NCI-H526 (cell line): ENCODE measurements around the gene PAQR5.
"Not testable (repeated sequence)": the region's sequence is repeated elsewhere in the genome, so short reads cannot be mapped to it uniquely, and the experiment has no call there.

Experiments
- DNase-seq, 2 experiments: peaks; one replicate each; lab custom pipeline; 2025; lab: John Stamatoyannopoulos, UW

The PAQR5 gene

GRCh38 chr15:69316291-69316690 is 17.6 kb downstream of the PAQR5 start:
- DNase-seq, result peak in 1 of 2 experiments; percentile 27

- DNase-seq, result peak; percentile 88 to 95
Observed at GRCh38 chr15:69317392-69317841, 18.7 kb downstream of the PAQR5 start.

GRCh38 chr15:69318033-69318432 is 19.3 kb downstream of the PAQR5 start:
- peak in 1 of 2 experiments; percentile 33 for DNase-seq

GRCh38 chr15:69319384-69320375 is 21.0 kb downstream of the PAQR5 start:
- no peak for DNase-seq

GRCh38 chr15:69320977-69321554 is 22.4 kb downstream of the PAQR5 start:
- no peak for DNase-seq

- no peak for DNase-seq
Observed at GRCh38 chr15:69323893-69324430, 25.2 kb downstream of the PAQR5 start.

GRCh38 chr15:69324565-69324964 is 25.9 kb downstream of the PAQR5 start:
- no peak for DNase-seq

- peak; percentile 39 to 74 for DNase-seq
Observed at GRCh38 chr15:69325456-69325971, 26.8 kb downstream of the PAQR5 start.

GRCh38 chr15:69328080-69328479 is 29.4 kb downstream of the PAQR5 start:
- no peak for DNase-seq

- peak; percentile 25 to 46 for DNase-seq
Observed at GRCh38 chr15:69328739-69329138, 30.0 kb downstream of the PAQR5 start.

GRCh38 chr15:69337138-69337537 is 38.4 kb downstream of the PAQR5 start:
- no peak for DNase-seq

- no peak for DNase-seq
Observed at GRCh38 chr15:69338535-69339213, 40.0 kb downstream of the PAQR5 start.

- not testable (repeated sequence) for DNase-seq
Observed at GRCh38 chr15:69339214-69339543, 40.5 kb downstream of the PAQR5 start.

GRCh38 chr15:69340243-69340900 is 41.7 kb downstream of the PAQR5 start:
- DNase-seq, result no peak

GRCh38 chr15:69341356-69341755 is 42.6 kb downstream of the PAQR5 start:
- no peak for DNase-seq

GRCh38 chr15:69342460-69343076 is 43.9 kb downstream of the PAQR5 start:
- no peak for DNase-seq

- DNase-seq, result no peak
Observed at GRCh38 chr15:69343133-69343532, 44.4 kb downstream of the PAQR5 start.

- DNase-seq, result no peak
Observed at GRCh38 chr15:69344238-69344637, 45.5 kb downstream of the PAQR5 start.

GRCh38 chr15:69346112-69346511 is 47.4 kb downstream of the PAQR5 start:
- DNase-seq, result no peak

- no peak for DNase-seq
Observed at GRCh38 chr15:69351333-69351732, 52.6 kb downstream of the PAQR5 start.

- DNase-seq, result no peak
Observed at GRCh38 chr15:69351884-69352283, 53.2 kb downstream of the PAQR5 start.
